Measurements from ENCODE around the gene CELF5.

DNA sequence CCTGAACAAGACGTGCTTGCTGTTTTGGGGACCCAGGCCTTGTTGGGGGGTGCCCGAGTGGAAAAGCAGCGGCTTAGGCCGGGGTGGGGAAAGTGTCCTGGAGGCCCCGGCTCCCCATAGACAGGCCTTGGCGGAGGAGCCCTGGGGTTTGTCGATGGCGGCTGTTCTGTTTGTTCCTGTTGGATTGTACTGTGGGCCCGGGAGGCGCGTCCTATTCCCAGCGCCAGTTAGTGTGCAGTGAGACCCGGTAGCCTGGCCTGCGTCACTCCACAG lies 27.6 kb upstream of the CELF5 start:
- TF ChIP-seq, protein P1, sequence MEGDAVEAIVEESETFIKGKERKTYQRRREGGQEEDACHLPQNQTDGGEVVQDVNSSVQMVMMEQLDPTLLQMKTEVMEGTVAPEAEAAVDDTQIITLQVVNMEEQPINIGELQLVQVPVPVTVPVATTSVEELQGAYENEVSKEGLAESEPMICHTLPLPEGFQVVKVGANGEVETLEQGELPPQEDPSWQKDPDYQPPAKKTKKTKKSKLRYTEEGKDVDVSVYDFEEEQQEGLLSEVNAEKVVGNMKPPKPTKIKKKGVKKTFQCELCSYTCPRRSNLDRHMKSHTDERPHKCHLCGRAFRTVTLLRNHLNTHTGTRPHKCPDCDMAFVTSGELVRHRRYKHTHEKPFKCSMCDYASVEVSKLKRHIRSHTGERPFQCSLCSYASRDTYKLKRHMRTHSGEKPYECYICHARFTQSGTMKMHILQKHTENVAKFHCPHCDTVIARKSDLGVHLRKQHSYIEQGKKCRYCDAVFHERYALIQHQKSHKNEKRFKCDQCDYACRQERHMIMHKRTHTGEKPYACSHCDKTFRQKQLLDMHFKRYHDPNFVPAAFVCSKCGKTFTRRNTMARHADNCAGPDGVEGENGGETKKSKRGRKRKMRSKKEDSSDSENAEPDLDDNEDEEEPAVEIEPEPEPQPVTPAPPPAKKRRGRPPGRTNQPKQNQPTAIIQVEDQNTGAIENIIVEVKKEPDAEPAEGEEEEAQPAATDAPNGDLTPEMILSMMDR (IDR thresholded peaks at IDR 0.05) = no peak
- TF ChIP-seq EZH2 (IDR thresholded peaks at IDR 0.05; ENCODE audit: borderline replicate concordance, insufficient read depth, low read depth, low read length, poor library complexity, severe bottlenecking) = no peak

Measured in B cell (primary cell).